Activated CD4-positive, alpha-beta T cell treated with anti-CD3 and anti-CD28 coated beads, Interleukin-2, amount 50 U/mL, for 4 hours (primary cell): ENCODE measurements around the gene P4HB.

Source experiments
- DNase-seq, 2 experiments: peaks; one replicate each; pipeline ENCODE4 v3.0.0-alpha.2; 2020

The P4HB gene

DNA sequence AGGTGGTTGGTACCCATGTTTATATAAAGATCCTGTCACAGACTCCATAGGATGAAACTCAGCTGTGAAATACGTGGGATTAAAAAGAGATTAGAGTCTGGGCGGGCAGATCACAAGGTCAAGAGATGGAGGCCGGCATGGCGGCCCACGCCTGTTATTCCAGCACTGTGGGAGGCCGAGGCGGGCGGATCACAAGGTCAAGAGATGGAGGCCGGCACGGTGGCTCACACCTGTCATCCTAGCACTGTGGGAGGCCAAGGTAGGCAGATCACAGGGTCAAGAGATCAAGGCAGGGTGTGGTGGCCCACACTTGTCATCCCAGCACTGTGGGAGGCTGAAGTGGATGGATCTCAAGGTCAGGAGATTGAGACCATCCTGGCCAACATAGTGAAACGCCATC is 35.1 kb upstream of the P4HB start:
- no peak for DNase-seq

DNA sequence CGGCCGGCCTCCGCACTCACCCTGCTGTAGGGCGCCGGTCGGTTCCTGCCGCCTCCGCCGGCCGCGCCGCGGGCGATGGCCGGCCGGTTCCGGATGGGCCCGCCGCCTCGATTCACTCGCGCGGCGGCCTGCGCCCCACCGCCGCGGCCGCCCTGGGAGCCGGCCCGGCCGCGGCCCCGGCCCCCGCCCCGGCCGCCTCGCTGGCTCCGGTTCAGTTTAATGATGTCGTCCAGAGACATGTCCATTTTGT is 30.9 kb upstream of the P4HB start:
- no peak for DNase-seq

DNA sequence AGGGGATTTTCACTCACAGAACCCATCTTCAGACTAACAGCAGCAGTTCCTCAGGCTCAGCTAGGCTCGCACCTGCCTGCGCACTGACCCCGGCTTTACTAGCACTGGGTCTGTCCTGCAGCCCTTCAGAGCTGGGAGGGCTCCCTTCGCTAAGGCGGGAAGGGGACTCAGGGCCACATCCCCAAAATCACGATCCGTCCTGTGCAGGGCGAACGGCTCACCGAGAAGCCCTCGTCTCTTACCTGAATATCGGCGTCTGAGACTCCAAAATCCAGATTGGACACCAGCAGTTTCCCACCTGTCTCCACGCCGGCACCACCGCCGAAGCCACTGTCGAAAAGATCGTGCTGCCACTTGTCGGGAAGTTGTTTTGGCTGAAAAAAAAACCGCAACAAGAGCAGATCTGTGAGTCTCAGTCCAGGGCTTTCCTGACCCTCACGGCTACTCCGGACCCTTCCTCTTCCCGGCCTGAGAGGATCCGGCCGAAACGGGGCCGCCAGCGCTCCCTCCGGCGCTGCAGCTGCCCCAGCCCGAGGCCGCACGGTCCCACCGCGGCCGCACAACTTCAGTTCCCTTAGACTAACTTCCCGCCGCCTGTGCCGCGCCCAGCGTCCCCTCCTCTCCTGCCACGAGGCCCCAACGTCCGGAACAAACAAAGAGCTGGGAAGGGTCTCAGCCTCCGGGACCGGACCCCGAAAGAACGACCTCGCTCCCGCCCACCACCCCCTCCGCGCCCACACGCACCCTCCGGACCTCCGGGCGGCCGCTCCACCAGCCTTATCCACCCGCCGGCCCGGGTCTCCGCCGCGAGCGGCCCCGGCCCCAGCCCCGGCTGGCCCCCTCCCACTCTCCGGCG is 30.3 kb upstream of the P4HB start:
- no peak for DNase-seq

DNA sequence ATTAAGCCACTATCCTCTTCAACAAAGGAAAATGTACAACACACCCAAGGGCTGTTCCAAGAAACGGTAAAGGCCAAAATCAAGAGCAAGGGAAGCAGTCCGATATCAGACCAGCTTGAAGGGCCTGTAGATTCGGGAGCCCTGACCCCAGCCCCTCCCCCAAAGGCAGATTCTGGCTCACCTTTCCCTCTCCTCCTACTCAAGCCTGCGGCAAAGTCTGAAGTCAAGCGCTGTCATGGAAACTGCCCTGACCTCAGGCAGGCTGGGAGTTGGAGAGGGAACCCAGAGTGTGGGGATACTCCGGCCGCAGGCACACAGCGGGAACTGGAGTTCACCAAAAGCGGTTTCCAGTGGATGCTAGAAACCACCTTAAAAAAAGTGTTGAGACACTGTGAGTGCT is 29.3 kb upstream of the P4HB start:
- DNase-seq, result no peak

DNA sequence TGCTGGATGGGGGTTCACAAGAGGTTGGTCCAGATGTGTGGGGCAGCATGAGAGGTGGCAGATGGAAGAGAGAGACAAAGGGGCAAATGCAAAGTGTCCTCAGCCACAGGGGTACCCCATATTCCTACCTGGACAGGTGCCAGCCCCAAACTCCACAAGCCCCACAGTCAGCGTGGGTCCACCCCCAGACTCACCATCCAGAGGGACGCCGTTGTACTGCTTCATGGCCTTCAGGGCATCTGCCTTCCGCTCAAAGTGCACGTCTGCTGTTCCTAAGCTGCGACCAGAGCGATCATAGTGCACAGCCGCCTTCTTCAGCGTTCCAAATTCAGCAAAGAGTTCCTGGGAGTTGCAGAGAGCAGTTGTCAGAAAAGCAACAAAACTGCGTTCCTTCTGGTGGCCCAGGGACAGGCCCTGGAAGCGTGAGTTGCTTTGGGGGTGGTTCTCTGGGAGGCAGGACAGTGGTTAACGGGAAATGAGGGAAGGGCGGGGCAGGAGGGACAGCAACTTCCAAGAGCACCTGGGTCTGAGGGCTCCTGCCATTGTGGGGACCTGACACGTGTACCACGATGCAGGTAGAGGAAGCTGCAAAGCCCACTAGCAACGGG is 28.8 kb upstream of the P4HB start:
- DNase-seq, result no peak

DNA sequence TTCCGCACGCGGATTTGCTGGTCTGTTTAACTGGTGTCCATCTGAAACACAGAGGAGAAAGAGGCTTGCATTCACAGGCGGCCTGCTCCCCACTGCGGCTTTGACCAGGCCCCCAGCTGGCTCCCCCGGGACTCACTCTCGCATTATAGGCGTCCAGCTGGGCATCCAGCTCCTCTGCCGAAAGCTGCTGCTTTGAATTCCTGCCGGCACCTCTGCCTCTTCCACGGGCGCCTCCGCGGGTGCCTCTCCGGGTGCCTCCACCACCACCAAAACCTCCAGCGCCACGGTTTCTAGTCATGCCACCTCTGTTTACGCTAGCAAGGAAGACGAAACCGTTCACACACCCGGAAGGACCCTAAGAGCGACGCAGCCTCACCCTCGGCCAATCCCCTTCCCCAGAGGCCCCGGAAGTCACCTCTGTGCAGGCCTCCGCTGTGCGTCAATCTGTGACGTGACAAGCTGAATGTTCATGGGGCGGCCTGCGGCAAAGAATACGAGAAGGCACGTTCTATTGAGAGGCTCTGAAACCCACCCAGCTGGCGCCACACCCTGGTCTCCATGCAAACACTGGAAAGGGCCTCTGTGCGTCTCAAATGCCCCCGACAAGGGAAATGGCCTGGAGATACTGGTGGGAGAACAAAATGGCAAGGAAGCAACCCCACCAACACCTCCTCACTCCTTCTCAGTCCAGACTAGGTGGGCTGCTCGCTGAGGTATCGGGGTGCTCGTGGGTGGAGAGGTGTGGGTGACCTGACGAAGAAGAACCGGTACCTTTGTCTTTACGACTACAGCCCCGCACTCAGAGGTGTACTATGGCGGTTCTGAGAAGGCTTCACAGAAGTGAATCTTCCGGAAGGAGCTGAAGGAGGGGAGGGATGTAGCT is 28.0 kb upstream of the P4HB start:
- no peak for DNase-seq

DNA sequence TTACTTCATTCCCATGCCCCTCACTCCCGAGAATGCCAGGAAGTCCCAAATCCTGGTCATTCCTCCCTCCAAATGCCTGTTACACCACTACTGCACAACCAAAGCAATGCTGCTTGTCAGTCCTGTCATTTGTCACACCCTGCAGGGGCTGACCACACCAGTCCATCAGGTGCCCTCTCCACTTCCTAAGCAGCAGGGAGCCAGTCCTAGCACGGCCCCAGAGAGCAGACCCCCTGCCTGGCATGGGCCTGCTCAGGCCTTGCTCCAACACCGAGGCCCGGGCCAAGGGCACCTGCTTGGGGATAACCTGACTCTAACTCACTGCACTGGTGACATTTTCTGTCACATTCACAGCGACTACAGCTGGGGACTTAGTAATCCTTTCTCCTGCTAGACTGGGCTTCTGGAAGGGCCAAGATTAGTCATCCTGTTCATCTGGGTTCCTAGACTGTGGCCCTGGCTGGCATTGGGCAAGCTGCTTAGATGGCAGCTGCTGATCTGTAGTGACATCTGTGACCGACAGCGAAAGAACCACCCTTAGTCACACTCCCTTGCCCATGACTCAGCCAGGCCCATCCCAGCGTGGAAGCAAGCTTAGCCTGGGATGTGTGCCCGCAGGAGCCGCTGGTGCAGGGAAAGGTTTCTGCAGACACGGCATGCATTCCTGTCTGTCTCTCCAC is 25.7 kb upstream of the P4HB start:
- no peak for DNase-seq

DNA sequence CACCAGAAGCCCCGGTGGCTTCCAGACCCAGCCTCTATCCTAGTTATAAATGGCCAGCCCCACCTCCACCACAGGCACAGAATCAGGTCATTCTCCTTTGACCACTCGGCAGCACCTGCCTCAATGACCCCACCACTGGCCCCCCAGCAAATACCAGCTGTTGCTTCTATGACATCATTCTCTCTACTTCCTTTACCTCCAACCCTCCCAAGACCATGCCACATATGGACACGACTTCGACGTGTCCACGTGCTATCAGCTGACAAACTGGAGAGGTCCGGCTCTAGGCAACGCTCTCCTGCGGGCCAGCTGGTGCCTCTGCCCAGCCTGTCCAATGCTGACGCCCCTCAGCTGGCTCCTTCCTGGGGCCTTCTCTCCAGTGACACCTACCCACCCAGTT is 25.1 kb upstream of the P4HB start:
- DNase-seq, result no peak

DNA sequence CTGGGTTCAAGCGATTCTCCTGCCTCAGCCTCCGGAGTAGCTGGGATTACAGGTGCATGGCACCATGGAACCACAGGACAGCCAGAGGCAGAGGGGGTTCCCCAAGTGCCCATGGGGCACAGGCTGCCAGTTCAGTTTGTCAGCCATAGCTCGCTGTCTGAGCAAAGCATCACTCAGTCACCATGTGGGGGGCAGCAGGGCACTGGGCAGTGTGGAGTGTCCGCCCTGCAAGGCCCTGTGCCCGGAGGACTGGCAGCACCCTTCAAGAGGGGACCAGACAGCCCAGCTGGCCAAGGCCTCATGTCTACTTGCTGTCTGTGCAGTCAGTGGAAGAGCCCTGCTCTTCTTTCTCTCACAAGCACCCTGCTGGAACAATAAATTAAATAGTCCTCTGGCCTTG is 24.6 kb upstream of the P4HB start:
- no peak for DNase-seq

DNA sequence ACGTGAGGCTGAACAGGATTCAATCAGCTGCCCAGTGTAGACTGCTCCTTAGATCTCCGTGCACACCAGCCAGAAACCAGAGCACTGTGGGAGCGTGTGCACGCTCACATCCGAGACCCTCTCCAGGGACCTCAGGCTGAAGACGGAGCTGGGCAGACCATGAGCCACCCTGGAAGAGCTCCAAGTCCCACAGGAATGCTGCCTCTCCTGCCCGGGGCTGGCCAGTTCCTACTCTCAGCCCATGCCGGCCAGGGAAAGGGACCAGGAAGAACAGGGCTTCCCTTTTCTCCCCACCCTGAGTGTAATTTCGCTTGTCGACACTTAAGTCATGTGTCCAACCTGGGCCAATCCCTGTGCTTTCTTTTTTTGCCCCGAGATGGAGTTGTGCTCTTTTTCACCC is 24.2 kb upstream of the P4HB start:
- DNase-seq, result no peak

DNA sequence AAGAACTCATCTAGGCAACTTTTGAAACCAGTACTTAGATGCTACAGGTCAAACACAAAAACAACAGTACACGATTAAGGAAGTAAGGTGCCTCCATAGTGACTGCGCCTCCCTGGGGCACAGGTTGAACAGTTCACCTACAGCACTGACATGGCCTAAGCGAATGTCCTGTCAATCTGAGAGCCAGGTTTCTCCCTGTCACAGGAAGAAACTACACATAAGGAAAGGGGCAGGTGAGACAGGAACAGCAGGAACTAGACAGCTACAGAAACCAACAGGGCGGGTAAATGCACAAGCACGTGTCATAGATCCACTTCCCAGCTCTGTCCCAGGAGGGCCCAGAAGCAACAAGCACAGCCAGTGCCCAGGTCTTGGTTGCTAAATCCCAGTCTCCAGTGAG is 18.8 kb upstream of the P4HB start:
- DNase-seq, result no peak

DNA sequence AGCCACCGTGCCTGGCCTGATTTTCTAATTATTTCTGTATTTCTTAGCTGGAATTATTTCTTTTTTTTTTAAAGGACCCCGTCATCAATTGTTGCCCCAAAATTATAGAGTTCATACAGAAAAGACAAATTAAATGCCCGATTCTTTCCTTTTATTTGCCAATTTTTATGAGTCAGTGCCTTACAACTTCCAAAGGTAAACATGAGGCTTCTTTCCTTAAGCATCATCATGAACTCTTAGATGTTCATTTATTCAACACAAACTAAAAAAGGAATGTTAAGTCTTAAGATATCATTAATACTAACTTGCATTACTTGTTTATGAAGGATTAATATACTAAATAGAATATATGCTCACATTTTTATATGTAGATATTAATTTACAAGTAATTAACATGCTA is 18.0 kb upstream of the P4HB start:
- no peak for DNase-seq

DNA sequence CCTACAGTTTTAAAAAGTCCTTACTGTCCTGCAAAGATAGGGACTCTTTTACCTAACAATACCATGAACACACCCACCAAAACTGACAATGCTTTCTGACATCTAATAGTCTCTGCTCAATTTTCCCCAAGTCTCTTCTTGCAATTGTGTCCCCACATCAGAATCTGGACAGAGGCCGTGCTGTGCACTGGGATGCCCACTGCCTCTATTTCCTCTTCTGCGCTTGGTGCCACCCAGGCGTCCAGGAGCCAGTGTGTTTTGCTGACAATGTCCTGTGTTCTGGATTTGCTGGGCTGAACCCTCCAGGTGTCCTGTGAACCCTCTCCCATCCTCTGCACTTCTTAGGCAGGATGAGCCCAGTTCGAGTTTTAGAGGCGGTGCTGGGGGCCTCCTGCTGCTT is 17.2 kb upstream of the P4HB start:
- DNase-seq, result no peak

DNA sequence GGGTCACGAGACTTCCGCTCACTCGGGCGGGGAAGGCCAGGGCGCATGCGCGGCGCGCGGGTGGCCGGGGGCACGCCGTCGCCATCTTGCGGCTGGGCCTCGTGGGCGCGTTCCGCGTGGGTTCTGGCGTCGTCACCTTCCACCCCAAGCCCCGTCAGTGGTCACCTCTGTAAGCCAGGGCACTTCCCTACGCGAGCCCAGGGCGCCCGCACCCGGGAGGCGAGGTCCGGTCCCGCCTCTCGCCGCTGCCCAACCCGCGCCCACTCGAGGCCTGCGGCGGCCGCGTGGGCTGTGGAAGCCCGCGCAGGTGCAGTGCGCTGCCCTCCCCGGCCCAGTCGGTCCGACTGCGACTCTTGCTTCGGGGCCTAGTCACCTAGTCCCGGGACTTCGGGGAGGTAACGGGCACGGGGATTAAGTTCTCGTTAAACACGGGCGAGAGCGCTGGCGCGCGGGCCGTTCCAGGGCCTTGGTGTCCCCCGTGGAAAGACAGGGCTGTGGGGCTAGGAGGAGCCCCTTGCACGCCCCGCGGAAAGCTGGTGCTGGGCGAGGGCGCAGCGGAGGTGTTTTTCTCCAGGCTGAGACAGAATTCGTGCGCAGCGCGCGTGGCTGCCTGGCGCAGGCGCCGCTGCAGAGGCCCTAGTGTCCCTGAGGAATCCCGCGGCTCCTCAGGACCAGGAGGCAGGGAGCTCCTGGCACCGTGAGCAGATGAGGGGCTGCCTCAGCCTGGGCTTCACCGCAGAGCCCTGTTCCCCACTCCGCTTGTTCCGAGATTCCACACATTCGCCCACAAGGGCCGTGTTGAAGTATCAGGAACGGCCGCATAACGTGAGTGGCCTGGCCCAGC is 11.3 kb upstream of the P4HB start:
- DNase-seq, result peak; percentile 94 to 95

DNA sequence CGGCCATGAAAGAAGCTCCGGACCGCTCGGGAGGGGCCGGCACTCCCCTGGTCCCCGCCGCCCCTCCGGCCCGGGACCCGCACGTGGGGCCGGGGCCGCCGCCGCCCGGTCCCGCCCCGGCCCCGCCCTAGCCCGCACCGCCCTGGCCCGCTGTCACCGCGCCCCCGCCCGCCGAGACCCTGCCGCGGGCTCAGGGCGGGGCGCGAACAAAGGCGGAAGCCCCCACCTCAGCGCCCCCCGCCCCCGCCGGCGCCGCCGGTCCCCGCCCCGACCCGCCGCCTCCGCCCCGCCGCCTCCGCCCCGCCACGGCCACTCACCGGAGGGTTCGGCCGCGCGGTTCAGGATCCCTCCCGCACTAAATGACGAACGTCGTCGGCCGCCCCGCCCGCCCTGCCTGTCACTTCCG is 10.6 kb upstream of the P4HB start, which contains the start of gene ARHGDIA:
Gene ARHGDIA (minus strand): TSS at position 357 of the 406 bp plus-strand sequence. CDS start 1,407 bp downstream, outside the sequence.
- DNase-seq, result no peak

DNA sequence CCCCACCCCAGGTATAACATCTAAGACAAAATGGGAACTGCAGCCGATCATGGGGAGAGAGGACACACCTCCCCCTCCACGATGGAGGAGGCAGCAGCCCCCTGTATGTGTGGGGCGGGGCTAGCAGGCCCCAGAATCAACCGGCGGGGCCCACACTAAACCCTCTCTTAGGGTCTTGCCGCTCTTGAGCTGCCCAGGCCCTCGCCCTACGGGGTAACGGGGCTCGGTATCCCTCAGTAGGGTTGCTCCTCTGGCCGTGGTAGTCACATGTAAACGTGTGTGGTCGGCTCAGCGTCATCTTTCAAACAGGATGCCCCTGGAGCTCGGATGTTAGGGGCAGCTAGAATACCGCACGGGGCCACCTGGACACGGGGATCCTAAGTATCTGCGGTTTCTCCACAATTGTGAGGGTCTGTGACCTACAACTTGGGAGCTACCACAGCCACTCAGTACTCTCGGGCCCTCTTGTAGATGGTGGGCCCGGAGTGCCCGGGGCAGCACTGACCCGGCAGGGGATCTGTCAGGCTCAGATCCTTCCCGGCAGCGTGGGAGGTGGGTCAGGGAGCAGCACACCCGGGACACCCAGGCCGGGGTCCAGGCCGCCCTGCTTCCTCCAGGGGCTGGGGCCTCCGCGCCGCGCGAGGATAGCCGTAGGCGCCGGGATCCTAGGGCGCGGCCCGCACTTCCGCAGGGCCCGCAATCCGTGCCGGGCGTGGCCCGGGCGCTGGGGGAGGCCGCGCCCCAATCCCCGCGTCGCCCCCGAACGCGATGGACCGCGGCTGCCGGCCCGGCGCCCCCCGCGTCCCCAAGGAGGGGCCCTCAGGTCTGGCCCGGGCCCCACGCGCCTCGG is 10.0 kb upstream of the P4HB start:
- no peak for DNase-seq

DNA sequence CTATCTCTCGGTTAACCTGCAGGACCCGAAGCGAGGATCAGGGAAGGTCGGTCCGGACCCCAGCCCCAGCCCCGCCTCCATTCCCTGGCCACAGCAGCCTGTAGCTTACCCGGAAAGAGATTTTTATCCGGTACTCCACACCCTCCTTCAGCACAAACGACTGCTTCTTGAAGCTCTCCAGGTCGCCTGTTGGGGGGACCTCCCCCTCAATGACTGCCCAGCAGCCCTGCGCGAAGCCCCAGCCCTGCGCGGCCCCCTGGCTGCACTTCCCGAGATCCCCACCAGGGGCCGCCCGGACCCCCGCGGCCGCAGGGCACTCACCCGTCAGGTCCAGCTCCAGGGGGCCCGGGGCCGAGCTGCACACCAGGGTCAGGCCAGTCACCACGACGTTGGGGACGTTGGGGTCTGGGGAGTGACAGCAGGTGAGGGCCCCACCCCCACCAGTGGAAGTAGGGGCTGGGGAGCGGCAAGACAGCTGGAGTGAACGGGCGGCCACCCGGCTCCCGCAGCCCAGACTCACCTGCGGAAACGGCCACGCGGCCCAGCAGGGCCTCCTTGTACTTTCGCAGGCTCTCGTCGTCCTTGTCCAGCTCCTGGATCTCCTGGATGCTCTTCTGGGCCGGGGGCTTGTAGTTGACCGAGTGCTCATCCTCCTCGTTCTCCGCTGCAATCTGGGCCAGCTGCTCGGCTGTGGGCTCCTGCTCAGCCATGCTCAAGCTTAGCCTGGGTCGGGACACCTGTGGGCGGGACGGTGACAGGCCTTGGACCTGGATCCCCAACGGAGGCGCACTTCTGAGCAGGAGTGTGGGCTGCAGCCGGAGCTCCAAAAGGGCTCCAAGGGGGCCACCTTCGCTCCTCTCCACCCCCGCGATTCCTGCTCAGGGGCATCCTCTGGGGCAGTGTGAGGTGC is 9.1 kb upstream of the P4HB start:
- no peak for DNase-seq

DNA sequence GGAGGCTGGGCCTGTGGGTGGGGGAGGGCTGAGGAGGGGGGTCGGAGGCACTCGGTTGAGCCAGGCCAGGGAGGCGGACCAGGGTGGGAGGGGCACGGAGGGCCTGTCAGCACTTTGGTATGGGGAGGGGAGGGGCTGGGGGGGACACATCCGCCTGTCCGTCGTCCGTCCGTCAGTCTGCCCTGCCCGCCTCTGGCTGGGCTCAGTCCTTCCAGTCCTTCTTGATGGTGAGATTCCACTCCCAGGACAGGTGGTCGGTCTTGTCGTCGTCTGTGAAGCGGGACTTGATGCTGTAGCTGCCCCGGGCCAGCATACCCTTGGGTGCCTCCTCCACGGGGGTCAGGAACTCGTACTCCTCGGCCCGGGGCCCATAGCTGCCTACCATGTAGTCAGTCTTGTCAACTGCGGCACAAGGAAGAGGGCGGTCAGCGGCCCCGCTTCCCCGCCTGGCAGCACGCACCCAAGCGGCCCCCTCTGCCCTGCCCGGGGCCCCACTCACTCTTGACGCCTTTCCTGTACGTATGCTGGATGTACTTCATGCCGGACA is 8.4 kb upstream of the P4HB start:
- DNase-seq, result no peak

DNA sequence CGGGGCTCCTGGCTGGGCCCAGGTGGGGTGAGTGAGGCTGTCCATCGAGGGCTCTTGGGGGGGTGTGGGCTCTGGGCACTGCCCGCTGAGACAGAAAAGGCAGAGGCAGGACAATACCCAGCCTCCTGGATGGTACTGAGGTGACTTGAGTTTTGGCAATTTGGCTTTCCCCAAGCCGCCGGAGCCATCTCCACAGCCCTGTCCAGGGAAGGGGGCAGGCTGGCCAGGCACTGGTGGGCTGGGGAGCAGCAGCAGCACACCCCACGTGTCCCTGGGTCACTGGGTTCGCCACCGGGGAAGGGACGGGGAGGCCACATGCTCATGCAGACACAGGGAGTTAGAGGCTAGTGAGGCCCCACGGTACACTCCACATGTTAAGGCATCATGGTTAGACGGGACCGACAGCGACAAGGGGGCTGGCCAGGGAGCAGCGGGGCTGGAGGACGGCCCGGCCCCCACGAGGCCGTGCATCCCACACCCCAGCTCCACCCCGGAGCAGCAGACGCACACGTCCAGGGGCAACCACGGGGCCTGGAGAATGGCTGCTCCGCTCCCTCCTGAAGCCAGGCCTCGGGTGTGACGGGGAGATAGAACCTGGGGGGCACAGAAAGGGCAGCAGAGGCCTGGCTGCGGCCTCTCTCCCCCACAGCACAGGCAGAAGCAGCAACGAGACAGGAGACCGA is 7.8 kb upstream of the P4HB start:
- no peak for DNase-seq
